ENCODE results near the gene BBS1. TPM values are rescaled to one million over a fixed set of nuclear protein-coding genes. Genes with fewer than 3 reads are reported as not detected.

The BBS1 gene
- total RNA-seq, 1 donor from 2014 or later, result 41.4 TPM

DNA sequence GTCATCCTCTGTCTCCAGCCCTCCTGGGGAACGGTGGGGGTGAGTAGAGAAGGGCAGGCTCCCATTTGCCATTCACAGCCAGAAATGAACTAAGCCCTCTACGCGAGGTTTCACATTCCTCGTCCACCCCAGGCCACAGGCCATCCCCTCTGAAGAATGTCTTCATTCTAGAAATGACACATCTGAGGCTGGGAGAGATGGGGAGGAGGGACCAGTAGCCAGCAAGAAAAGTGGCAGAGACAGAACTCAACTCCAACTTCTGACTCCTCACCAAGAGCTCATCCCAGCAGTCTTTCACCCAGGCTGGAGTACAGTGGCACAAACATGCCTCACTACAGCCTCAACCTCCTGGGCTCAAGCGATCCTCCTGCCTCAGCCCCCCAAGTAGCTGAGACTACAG is 54.5 kb downstream of the BBS1 start:
- intact Hi-C loops (cut with DNase I), result no loop called here
- ATAC-seq, result no peak
- Histone ChIP-seq H3K4me1 (peaks cover 17% of the 10 kb centered on the region), H3K27ac (no peak overlapping the region), H3K36me3 (no peaks in the 10 kb centered on the region), H3K4me3 (no peak overlapping the region), H3K9me3 (no peaks in the 10 kb centered on the region), H3K27me3 (ENCODE audit: low read depth) (no peaks in the 10 kb centered on the region)
- no peak for DNase-seq
- TF ChIP-seq, protein P1, sequence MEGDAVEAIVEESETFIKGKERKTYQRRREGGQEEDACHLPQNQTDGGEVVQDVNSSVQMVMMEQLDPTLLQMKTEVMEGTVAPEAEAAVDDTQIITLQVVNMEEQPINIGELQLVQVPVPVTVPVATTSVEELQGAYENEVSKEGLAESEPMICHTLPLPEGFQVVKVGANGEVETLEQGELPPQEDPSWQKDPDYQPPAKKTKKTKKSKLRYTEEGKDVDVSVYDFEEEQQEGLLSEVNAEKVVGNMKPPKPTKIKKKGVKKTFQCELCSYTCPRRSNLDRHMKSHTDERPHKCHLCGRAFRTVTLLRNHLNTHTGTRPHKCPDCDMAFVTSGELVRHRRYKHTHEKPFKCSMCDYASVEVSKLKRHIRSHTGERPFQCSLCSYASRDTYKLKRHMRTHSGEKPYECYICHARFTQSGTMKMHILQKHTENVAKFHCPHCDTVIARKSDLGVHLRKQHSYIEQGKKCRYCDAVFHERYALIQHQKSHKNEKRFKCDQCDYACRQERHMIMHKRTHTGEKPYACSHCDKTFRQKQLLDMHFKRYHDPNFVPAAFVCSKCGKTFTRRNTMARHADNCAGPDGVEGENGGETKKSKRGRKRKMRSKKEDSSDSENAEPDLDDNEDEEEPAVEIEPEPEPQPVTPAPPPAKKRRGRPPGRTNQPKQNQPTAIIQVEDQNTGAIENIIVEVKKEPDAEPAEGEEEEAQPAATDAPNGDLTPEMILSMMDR (IDR thresholded peaks at IDR 0.05), result no peak

DNA sequence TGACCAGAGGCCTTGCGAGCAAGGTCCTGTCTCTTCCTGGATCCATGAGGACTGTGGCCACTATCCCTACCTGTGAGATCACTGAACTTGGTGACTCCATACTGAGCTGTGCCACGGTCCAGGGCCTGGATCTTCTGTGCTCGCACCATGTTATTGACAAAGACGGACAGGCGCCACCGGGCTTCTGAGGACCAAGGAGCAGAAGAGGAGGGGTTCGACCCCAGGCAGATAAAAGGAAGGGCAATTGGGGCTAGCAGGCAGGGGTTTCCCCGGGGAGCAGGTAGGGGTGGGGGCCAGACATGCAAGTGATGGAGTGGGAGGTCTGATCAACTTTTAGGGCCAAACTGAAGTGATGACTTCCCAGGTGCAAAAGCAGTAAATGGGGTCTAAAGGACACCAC is 55.8 kb downstream of the BBS1 start:
- Histone ChIP-seq H3K27ac (no peak overlapping the region), H3K36me3 (no peaks in the 10 kb centered on the region), H3K4me3 (no peak overlapping the region), H3K9me3 (no peaks in the 10 kb centered on the region), H3K4me1 (peaks cover 17% of the 10 kb centered on the region), H3K27me3 (ENCODE audit: low read depth) (no peaks in the 10 kb centered on the region)
- DNase-seq (no peak), ATAC-seq (no peak)
- intact Hi-C loops (cut with DNase I), result no loop called here
- TF ChIP-seq, protein P1 (IDR thresholded peaks at IDR 0.05), result no peak

DNA sequence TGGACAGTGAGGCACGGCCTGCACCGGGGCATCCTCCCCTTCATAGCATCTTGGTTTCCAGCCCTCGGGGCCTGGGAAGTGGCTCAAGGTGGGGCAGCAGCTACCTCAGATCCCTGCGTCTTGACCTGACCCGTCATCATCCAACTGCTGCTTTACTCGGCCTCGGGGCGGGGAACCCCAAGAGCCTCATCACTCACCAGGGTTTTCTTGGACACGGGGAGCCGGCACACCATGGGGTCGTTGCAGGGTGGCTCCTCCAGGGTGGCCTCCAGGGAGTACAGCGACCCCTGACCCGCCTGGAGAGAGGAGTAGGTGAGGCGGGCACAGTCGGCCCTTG is 57.3 kb downstream of the BBS1 start:
- peaks cover 17% of the 10 kb centered on the region for H3K4me1 ChIP-seq
- H3K36me3 ChIP-seq, result no peaks in the 10 kb centered on the region
- no peaks in the 10 kb centered on the region for H3K27me3 ChIP-seq (ENCODE audit: low read depth)
- H3K27ac ChIP-seq, result no peak overlapping the region
- TF ChIP-seq, protein P1 (IDR thresholded peaks at IDR 0.05), result no peak
- H3K9me3 ChIP-seq, result no peaks in the 10 kb centered on the region
- peak in 1 of 2 donors; percentile 5 for ATAC-seq
- H3K4me3 ChIP-seq, result peak overlapping the region; percentile 77
- intact Hi-C loops (cut with DNase I), result no loop called here
- no peak for DNase-seq

DNA sequence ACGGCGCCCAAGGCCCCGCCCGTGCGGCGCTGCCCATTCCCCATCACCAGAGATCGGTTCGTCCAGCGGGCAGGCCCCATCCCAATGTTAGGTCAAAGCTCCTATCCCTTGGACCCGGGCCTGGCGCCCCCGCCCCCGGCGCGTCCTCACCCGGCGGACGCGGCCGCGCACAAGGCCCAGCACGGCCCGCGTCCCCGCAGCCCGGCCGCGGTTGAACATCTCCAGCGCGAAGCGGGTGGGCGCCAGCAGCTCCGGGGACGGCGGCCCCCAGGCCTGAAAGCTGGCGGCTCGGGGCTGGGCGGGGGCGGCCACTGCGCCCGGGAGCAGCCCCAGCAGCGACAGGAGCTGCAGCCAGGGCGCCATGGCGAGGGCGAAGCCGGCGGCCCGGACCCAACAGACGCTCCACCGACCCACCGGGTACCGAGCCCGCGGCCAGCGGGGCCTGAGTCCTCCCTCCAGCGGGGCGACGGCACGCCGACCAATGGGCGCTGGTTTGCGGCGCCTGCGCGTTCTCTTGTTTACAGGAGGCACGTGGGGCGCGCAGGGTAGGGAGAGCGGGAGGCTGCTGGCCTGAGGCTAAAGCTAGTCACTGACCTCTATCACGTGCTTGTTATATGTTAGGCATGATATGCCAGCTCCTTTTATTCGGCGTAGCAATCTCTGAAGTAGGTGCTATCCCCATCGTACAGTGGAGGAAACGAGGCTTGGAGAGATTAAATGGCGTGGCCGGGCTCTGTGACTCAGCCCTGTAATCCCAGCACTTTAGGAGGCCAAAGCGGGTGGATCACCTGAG is 57.9 kb downstream of the BBS1 start, which contains the start of gene CTSF:
CTSF (minus strand) TSS at position 483 of the 793 bp plus-strand sequence; CDS start at position 363, 120 bp downstream.
- Histone ChIP-seq H3K4me3 (peak within 1 kb of the TSS; percentile 77), H3K9me3 (no peaks in the 10 kb centered on the region), H3K4me1 (peaks cover 17% of the 10 kb centered on the region), H3K36me3 (no peaks in the 10 kb centered on the region), H3K27ac (peak within 1 kb of the TSS; percentile 36), H3K27me3 (ENCODE audit: low read depth) (no peaks in the 10 kb centered on the region)
- intact Hi-C loops (cut with DNase I), result no loop called here
- ATAC-seq (peak; percentile 94 to 96), DNase-seq (peak; percentile 92)
- TF ChIP-seq, protein P1 (IDR thresholded peaks at IDR 0.05), result no peak

DNA sequence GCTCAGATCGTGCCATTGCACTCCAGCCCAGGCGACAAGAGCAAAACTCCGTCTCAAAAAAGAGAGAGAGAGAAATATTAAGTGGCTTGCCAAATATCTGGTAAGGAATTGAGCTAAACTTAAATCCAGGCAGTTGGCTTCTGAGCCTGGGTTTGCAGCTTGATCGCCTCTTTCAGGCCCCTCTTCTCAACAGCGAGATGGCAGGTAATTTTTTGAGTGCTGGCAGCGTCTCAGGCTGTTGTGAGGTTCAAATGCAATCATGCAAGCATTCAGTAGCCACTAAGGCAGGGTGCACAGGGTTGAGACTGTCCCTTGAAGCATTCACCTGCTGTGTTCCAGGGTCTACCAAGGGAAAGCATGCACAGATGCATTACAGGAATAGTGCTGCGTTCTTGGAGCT is 58.6 kb downstream of the BBS1 start:
- no peak for ATAC-seq
- no peaks in the 10 kb centered on the region for H3K36me3 ChIP-seq
- TF ChIP-seq, protein P1 (IDR thresholded peaks at IDR 0.05), result no peak
- no peak overlapping the region for H3K4me3 ChIP-seq
- no peaks in the 10 kb centered on the region for H3K9me3 ChIP-seq
- peaks cover 17% of the 10 kb centered on the region for H3K4me1 ChIP-seq
- no peak for DNase-seq
- H3K27me3 ChIP-seq (ENCODE audit: low read depth), result no peaks in the 10 kb centered on the region
- intact Hi-C loops (cut with DNase I), result no loop called here
- H3K27ac ChIP-seq, result no peak overlapping the region
